Caco-2 (cell line): ENCODE data around the gene AREL1. TPM values are rescaled to one million over a fixed set of nuclear protein-coding genes. Genes with fewer than 3 reads are reported as not detected.

ENCODE experiments used
- BruUV-seq: library from RNA; stranded (reverse); fragments of 400-500 nt; replicated peaks from 2 replicates; lab custom pipeline; 2021; lab: Mats Ljungman, UMichigan
- CTCF ChIA-PET: fragments of 300-600 bp; sonication (Branson Sonifier 250); formaldehyde crosslinking; loops from one replicate; lab custom pipeline; 2022; ENCODE audit warnings: antibody characterized with exemption; lab: Charles Lee
- POLR2A ChIA-PET: fragments of 300-600 bp; sonication (Branson Sonifier 250); formaldehyde crosslinking; loops from one replicate; lab custom pipeline; 2022; ENCODE audit warnings: antibody characterized with exemption; lab: Charles Lee
- DNase-seq, 2 experiments: peaks; one replicate each; pipeline versions ENCODE4 v3.0.0 to v3.0.0-alpha.2; 2020 to 2022
- H3K27me3 ChIP-seq: replicated peaks from 2 replicates; pipeline ENCODE4 v1.6.0; 2011; ENCODE audit warnings: low read length; ENCODE audit not compliant: control insufficient read depth, insufficient read depth
- H3K36me3 ChIP-seq: 2 replicates; pipeline ENCODE4 v1.5.1; 2011; ENCODE audit warnings: low read length; ENCODE audit not compliant: control insufficient read depth, insufficient read depth
- H3K4me1 ChIP-seq: fragments of 250-450 bp; sonication (Bioruptor Pico); 2 replicates; pipeline ENCODE4 v1.5.1; 2020; ENCODE audit warnings: mild to moderate bottlenecking
- H3K4me3 ChIP-seq: 2 replicates; pipeline ENCODE4 v1.5.1; 2011; ENCODE audit warnings: low read depth, mild to moderate bottlenecking, control low read depth, low read length
- H3K9me3 ChIP-seq: fragments of 250-450 bp; sonication (Bioruptor Pico); 2 replicates; pipeline ENCODE4 v1.5.1; 2020; ENCODE audit warnings: mild to moderate bottlenecking, moderate library complexity
- H3K27ac Mint-ChIP-seq: one replicate; pipeline ENCODE4 v1.8.0; 2022; ENCODE audit warnings: mixed read lengths; ENCODE audit not compliant: unreplicated experiment
- H3K27me3 Mint-ChIP-seq: one replicate; pipeline ENCODE4 v1.8.0; 2022; ENCODE audit warnings: mixed read lengths; ENCODE audit not compliant: insufficient read depth, unreplicated experiment
- H3K36me3 Mint-ChIP-seq: one replicate; pipeline ENCODE4 v1.8.0; 2022; ENCODE audit warnings: mild to moderate bottlenecking, mixed read lengths; ENCODE audit not compliant: insufficient read depth, unreplicated experiment
- H3K4me1 Mint-ChIP-seq: one replicate; pipeline ENCODE4 v1.8.0; 2022; ENCODE audit warnings: low read depth, mixed read lengths; ENCODE audit not compliant: unreplicated experiment
- H3K4me3 Mint-ChIP-seq: one replicate; pipeline ENCODE4 v1.8.0; 2022; ENCODE audit warnings: mild to moderate bottlenecking, moderate library complexity, mixed read lengths; ENCODE audit not compliant: unreplicated experiment
- H3K9me3 Mint-ChIP-seq: one replicate; pipeline ENCODE4 v1.8.0; 2022; ENCODE audit warnings: mixed read lengths; ENCODE audit not compliant: unreplicated experiment
- intact Hi-C: fragments of 100-400 bp; cut with micrococcal nuclease; formaldehyde crosslinking; loops from one replicate; pipeline ENCODE4 v1.10.0; 2022; ENCODE audit not compliant: unreplicated experiment
- total RNA-seq: library from RNA; stranded (reverse); gene quantifications from 2 replicates; pipeline ENCODE4 v1.2.3, GENCODE V29; 2022
- TF ChIP-seq, protein P1 (sequence below), 2 experiments: fragments of 200-600 bp in 1 of 2; IDR thresholded peaks; 1 replicate in 1 of 2; 2 replicates in 1 of 2; pipeline versions ENCODE4 v1.5.1 to v1.8.0; 2011 to 2022; ENCODE audit warnings: antibody characterized with exemption in 1 of 2, control low read depth in 1 of 2, inconsistent platforms in 1 of 2, low read depth in 1 of 2, low read length in 1 of 2, mild to moderate bottlenecking in 1 of 2, moderate library complexity in 1 of 2; ENCODE audit not compliant: insufficient read depth in 1 of 2, severe bottlenecking in 1 of 2, unreplicated experiment in 1 of 2

The AREL1 gene
- total RNA-seq, 1 experiment from 2014 or later = 38.0 TPM

DNA sequence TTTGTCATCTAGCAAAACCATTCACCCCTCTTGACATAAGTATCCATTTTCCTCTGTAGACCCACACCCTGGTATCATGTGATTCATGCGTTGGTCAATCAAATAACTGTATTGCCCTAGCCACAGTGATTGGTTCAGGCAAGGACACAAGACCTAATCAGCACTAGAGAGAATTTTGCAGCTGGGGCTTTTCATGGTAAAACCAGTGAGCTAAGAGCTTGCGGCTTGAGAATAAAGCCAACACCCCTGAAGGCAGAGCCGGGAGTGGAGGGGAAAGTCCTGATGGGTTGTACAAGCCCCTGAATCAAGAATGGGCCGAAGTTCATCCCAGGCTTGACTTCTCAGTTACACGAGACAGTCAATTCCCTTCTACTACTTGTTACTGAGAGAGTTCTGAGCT, 67.6 kb downstream of the AREL1 start:
- no peaks in the 10 kb centered on the region for H3K27me3 ChIP-seq
- Mint-ChIP-seq H3K27ac (no peak overlapping the region), H3K36me3 (peaks cover 7% of the 10 kb centered on the region), H3K4me1 (no peaks in the 10 kb centered on the region), H3K4me3 (no peak overlapping the region), H3K27me3 (no peaks in the 10 kb centered on the region), H3K9me3 (no peaks in the 10 kb centered on the region)
- BruUV-seq = no TSS peak
- POLR2A ChIA-PET = no interaction called here
- H3K4me3 ChIP-seq = no peak overlapping the region
- no peaks in the 10 kb centered on the region for H3K4me1 ChIP-seq
- no peaks in the 10 kb centered on the region for H3K36me3 ChIP-seq
- DNase-seq = no peak
- no peaks in the 10 kb centered on the region for H3K9me3 ChIP-seq
- intact Hi-C loops = no loop called here
- CTCF ChIA-PET = interaction anchor here (1.4 kb wide), 1 partner anchor 34 kb away, joined by 3 read pairs; no protein-coding TSS in a partner anchor
- TF ChIP-seq, protein P1, sequence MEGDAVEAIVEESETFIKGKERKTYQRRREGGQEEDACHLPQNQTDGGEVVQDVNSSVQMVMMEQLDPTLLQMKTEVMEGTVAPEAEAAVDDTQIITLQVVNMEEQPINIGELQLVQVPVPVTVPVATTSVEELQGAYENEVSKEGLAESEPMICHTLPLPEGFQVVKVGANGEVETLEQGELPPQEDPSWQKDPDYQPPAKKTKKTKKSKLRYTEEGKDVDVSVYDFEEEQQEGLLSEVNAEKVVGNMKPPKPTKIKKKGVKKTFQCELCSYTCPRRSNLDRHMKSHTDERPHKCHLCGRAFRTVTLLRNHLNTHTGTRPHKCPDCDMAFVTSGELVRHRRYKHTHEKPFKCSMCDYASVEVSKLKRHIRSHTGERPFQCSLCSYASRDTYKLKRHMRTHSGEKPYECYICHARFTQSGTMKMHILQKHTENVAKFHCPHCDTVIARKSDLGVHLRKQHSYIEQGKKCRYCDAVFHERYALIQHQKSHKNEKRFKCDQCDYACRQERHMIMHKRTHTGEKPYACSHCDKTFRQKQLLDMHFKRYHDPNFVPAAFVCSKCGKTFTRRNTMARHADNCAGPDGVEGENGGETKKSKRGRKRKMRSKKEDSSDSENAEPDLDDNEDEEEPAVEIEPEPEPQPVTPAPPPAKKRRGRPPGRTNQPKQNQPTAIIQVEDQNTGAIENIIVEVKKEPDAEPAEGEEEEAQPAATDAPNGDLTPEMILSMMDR (IDR thresholded peaks at IDR 0.05; ENCODE audit: insufficient read depth in 1 of 2, low read depth in 1 of 2, low read length in 1 of 2, severe bottlenecking in 1 of 2, unreplicated experiment in 1 of 2) = no peak

DNA sequence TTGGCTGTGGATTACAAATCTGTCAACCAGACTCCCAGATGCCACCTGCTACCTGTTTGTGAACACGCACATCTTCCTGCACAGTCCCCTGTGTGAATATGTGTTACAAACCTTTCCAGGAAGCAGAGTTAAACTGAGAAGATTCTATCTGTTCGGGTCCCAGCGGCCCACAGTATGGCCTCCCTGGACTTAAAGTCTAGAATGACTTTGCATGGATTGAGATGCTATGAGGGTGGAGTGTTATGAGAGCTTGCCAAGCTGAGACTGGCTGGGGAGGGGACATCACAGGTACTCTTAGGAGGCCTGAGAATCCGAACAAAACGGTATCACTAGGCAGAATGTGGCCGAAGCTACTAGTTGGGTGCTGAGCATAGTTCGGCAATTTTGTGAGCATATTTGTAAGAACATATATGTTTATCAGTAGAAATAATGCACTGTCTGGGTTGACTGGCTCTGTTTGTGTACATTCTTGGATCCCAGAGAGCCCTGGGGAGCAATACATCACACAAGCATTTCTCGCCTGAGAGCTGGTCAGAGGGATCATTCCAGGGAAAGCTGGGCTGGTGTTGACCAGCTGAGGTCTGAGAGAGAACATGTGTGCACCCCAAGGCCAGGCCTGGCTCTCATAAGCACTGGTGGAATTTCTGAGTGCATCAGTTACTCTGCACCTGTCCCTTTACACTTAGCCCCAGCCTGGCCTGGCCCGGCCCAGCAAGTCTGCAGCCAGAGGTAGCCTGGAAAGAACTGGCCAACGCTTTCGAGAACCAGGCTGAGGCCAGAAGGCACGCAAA, 71.1 kb downstream of the AREL1 start:
- BruUV-seq = no TSS peak
- no peak overlapping the region for H3K27ac Mint-ChIP-seq
- no peaks in the 10 kb centered on the region for H3K27me3 Mint-ChIP-seq
- H3K4me1 Mint-ChIP-seq = no peaks in the 10 kb centered on the region
- no peak for DNase-seq
- H3K27me3 ChIP-seq = no peaks in the 10 kb centered on the region
- no peak overlapping the region for H3K4me3 Mint-ChIP-seq
- intact Hi-C loops = no loop called here
- TF ChIP-seq, protein P1 (IDR thresholded peaks at IDR 0.05; ENCODE audit: insufficient read depth in 1 of 2, low read depth in 1 of 2, low read length in 1 of 2, severe bottlenecking in 1 of 2, unreplicated experiment in 1 of 2) = no peak
- H3K9me3 ChIP-seq = no peaks in the 10 kb centered on the region
- ChIA-PET POLR2A (no interaction called here), CTCF (interaction anchor here (0.5 kb wide), 1 partner anchor 68 kb away, joined by 3 read pairs; no protein-coding TSS in a partner anchor)
- H3K36me3 ChIP-seq = no peaks in the 10 kb centered on the region
- H3K4me3 ChIP-seq = no peak overlapping the region
- no peaks in the 10 kb centered on the region for H3K4me1 ChIP-seq
- no peaks in the 10 kb centered on the region for H3K9me3 Mint-ChIP-seq
- no peaks in the 10 kb centered on the region for H3K36me3 Mint-ChIP-seq

DNA sequence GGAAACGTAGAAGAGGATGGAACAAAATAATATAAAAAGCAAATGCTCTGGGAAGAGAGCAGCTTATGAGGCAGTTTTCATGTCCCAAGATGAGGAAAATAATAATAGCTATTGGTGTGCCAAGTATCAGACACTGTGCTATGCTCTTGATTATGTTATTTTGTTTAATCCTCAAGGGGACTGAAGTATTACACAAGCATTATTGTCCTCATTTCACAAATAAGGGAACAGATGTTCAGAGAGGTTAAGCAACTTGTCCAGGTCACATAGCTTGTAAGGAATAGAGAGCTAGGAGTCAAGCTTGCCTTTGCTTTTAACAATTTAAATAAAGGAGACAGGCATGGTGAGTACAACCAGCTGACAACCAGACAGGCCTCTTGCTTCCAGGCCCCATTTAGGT, 73.9 kb downstream of the AREL1 start:
- intact Hi-C loops = no loop called here
- no TSS peak for BruUV-seq
- peaks cover 6% of the 10 kb centered on the region for H3K4me1 Mint-ChIP-seq

More for the DNA sequence above, 73.9 kb downstream of the AREL1 start:
- no peak overlapping the region for H3K4me3 ChIP-seq
- H3K4me3 Mint-ChIP-seq = no peak overlapping the region
- H3K27ac Mint-ChIP-seq = no peak overlapping the region
- H3K36me3 ChIP-seq = no peaks in the 10 kb centered on the region
- no peaks in the 10 kb centered on the region for H3K9me3 ChIP-seq
- no peaks in the 10 kb centered on the region for H3K4me1 ChIP-seq
- no peak for DNase-seq
- H3K36me3 Mint-ChIP-seq = no peaks in the 10 kb centered on the region
- ChIA-PET CTCF (interaction anchor here (1.2 kb wide), 1 partner anchor 29 kb away, joined by 3 read pairs; no protein-coding TSS in a partner anchor), POLR2A (no interaction called here)
- no peaks in the 10 kb centered on the region for H3K27me3 Mint-ChIP-seq
- TF ChIP-seq, protein P1 (IDR thresholded peaks at IDR 0.05; ENCODE audit: insufficient read depth in 1 of 2, low read depth in 1 of 2, low read length in 1 of 2, severe bottlenecking in 1 of 2, unreplicated experiment in 1 of 2) = no peak
- no peaks in the 10 kb centered on the region for H3K27me3 ChIP-seq
- no peaks in the 10 kb centered on the region for H3K9me3 Mint-ChIP-seq
